Measurements from ENCODE around the gene COL19A1.

GRCh38 chr6:70152786-70153185, 286.4 kb downstream of the COL19A1 start:
- TF ChIP-seq, protein P1, sequence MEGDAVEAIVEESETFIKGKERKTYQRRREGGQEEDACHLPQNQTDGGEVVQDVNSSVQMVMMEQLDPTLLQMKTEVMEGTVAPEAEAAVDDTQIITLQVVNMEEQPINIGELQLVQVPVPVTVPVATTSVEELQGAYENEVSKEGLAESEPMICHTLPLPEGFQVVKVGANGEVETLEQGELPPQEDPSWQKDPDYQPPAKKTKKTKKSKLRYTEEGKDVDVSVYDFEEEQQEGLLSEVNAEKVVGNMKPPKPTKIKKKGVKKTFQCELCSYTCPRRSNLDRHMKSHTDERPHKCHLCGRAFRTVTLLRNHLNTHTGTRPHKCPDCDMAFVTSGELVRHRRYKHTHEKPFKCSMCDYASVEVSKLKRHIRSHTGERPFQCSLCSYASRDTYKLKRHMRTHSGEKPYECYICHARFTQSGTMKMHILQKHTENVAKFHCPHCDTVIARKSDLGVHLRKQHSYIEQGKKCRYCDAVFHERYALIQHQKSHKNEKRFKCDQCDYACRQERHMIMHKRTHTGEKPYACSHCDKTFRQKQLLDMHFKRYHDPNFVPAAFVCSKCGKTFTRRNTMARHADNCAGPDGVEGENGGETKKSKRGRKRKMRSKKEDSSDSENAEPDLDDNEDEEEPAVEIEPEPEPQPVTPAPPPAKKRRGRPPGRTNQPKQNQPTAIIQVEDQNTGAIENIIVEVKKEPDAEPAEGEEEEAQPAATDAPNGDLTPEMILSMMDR (IDR thresholded peaks at IDR 0.05; ENCODE audit: low read depth, low read length) = no peak
- no peak for TF ChIP-seq POLR2A (IDR thresholded peaks at IDR 0.05; ENCODE audit: extremely low read depth, insufficient read length)
